IMR-90 (cell line): ENCODE measurements around the gene GPX5. TPM values are rescaled to one million over a fixed set of nuclear protein-coding genes. Genes with fewer than 3 reads are reported as not detected.

Experiments
- ATAC-seq: fragments of 200-7000 bp; cut with Tn5 transposase; 2 replicates; pipeline ENCODE4 v1.9.1; 2020; ENCODE audit warnings: low read depth, mild to moderate bottlenecking, moderate library complexity
- BruUV-seq: library from RNA; stranded (reverse); fragments of 400-500 nt; replicated peaks from 2 replicates; lab custom pipeline; 2021; lab: Mats Ljungman, UMichigan
- CTCF ChIA-PET: fragments of 300-600 bp; formaldehyde crosslinking; extraction: SDS; loops from one replicate; lab custom pipeline; 2021; ENCODE audit warnings: antibody characterized with exemption; lab: Yijun Ruan, JAX
- POLR2A ChIA-PET: fragments of 300-600 bp; sonication (Branson Sonifier 250); formaldehyde crosslinking; loops from one replicate; lab custom pipeline; 2022; ENCODE audit warnings: antibody characterized with exemption; ENCODE audit not compliant: unreplicated experiment; lab: Charles Lee
- DNase-seq: peaks from one replicate; pipeline ENCODE4 v3.0.0; 2013
- H2AFZ ChIP-seq: replicated peaks from 2 replicates; pipeline ENCODE3; 2013; ENCODE audit warnings: low read length, mild to moderate bottlenecking; ENCODE audit not compliant: poor library complexity
- H2AK5ac ChIP-seq: 2 replicates; pipeline ENCODE4 v1.6.1; 2013; ENCODE audit warnings: low read depth, low read length, inconsistent platforms
- H2AK9ac ChIP-seq: replicated peaks from 2 replicates; pipeline ENCODE3; 2013; ENCODE audit warnings: mild to moderate bottlenecking, low read depth, low read length, moderate library complexity; ENCODE audit not compliant: poor library complexity
- H2BK120ac ChIP-seq: 2 replicates; pipeline ENCODE4 v1.6.1; 2013; ENCODE audit warnings: low read depth, low read length, inconsistent platforms
- H2BK15ac ChIP-seq: 3 replicates; pipeline ENCODE4 v1.6.1; 2013; ENCODE audit warnings: low read depth, low read length, inconsistent platforms
- H2BK20ac ChIP-seq: 2 replicates; pipeline ENCODE4 v1.6.1; 2013; ENCODE audit warnings: low read depth, mild to moderate bottlenecking, inconsistent platforms, low read length, moderate library complexity
- H2BK5ac ChIP-seq: 2 replicates; pipeline ENCODE4 v1.6.1; 2013; ENCODE audit warnings: mild to moderate bottlenecking, low read depth, low read length, inconsistent platforms; ENCODE audit not compliant: poor library complexity, severe bottlenecking
- H3K14ac ChIP-seq: replicated peaks from 2 replicates; pipeline ENCODE4 v1.6.1; 2013; ENCODE audit warnings: low read depth, low read length, inconsistent platforms
- H3K18ac ChIP-seq: 2 replicates; pipeline ENCODE4 v1.6.1; 2013; ENCODE audit warnings: low read depth, low read length, control low read depth
- H3K23ac ChIP-seq: 2 replicates; pipeline ENCODE4 v1.6.1; 2013; ENCODE audit warnings: low read depth, low read length, inconsistent platforms
- H3K27ac ChIP-seq: 2 replicates; pipeline ENCODE4 v1.5.1; 2013; ENCODE audit warnings: mild to moderate bottlenecking, control low read depth, low read length; ENCODE audit not compliant: insufficient read depth
- H3K27me3 ChIP-seq: 2 replicates; pipeline ENCODE4 v1.6.1; 2013; ENCODE audit warnings: low read length; ENCODE audit not compliant: control insufficient read depth, insufficient read depth
- H3K36me3 ChIP-seq: 2 replicates; pipeline ENCODE4 v1.6.1; 2013; ENCODE audit warnings: low read length, mixed read lengths; ENCODE audit not compliant: control insufficient read depth, insufficient read depth
- H3K4ac ChIP-seq: 2 replicates; pipeline ENCODE4 v1.6.1; 2013; ENCODE audit warnings: low read depth, low read length, inconsistent platforms
- H3K4me1 ChIP-seq: 2 replicates; pipeline ENCODE4 v1.6.1; 2013; ENCODE audit warnings: low read length, mixed read lengths; ENCODE audit not compliant: control insufficient read depth, insufficient read depth
- H3K4me2 ChIP-seq: 2 replicates; pipeline ENCODE4 v1.6.1; 2013; ENCODE audit warnings: low read depth, mild to moderate bottlenecking, control low read depth, low read length, moderate library complexity
- H3K4me3 ChIP-seq: 2 replicates; pipeline ENCODE4 v1.5.1; 2013; ENCODE audit warnings: low read depth, mild to moderate bottlenecking, control low read depth, low read length, moderate library complexity; ENCODE audit not compliant: insufficient read depth
- H3K56ac ChIP-seq: 2 replicates; pipeline ENCODE4 v1.6.1; 2013; ENCODE audit warnings: low read length, inconsistent platforms; ENCODE audit not compliant: insufficient read depth; ENCODE audit errors: extremely low read depth
- H3K79me1 ChIP-seq, 2 experiments: 2 replicates each; pipeline ENCODE4 v1.6.1; 2013; ENCODE audit warnings: low read length in 2 of 2, inconsistent platforms in 1 of 2, low read depth in 1 of 2
- H3K9ac ChIP-seq: 2 replicates; pipeline ENCODE4 v1.6.1; 2013; ENCODE audit warnings: low read depth, low read length, control low read depth
- H3K9me1 ChIP-seq: 2 replicates; pipeline ENCODE4 v1.6.1; 2013; ENCODE audit warnings: low read length, inconsistent platforms; ENCODE audit not compliant: insufficient read depth
- H3K9me3 ChIP-seq: 2 replicates; pipeline ENCODE4 v1.6.1; 2013; ENCODE audit warnings: low read length; ENCODE audit not compliant: control insufficient read depth, insufficient read depth
- H4K20me1 ChIP-seq: 2 replicates; pipeline ENCODE4 v1.6.1; 2013; ENCODE audit warnings: low read length, inconsistent platforms; ENCODE audit not compliant: insufficient read depth
- H4K5ac ChIP-seq: 2 replicates; pipeline ENCODE4 v1.6.1; 2013; ENCODE audit warnings: mild to moderate bottlenecking, low read depth, low read length, control low read depth
- H4K8ac ChIP-seq, 2 experiments: 2 replicates each; pipeline ENCODE4 v1.6.1; 2013; ENCODE audit warnings: low read depth in 2 of 2, low read length in 2 of 2, control low read depth in 1 of 2, inconsistent platforms in 1 of 2
- H4K91ac ChIP-seq: 2 replicates; pipeline ENCODE4 v1.6.1; 2013; ENCODE audit warnings: low read depth, low read length, inconsistent platforms; ENCODE audit not compliant: insufficient read depth
- CEBPB ChIP-seq: IDR thresholded peaks from 2 replicates; pipeline ENCODE4 v1.6.1; 2012; ENCODE audit warnings: low read depth, low read length, improper control_type of control experiment
- ELK1 ChIP-seq: fragments of 150-350 bp; IDR thresholded peaks from 2 replicates; pipeline ENCODE4 v1.6.1; 2016; ENCODE audit warnings: low read depth, mild to moderate bottlenecking, low read length, moderate library complexity, borderline replicate concordance
- FOS ChIP-seq: fragments of 150-350 bp; IDR thresholded peaks from 2 replicates; pipeline ENCODE4 v1.6.1; 2016; ENCODE audit warnings: low read depth, low read length
- MAZ ChIP-seq: IDR thresholded peaks from 2 replicates; pipeline ENCODE4 v1.6.1; 2012; ENCODE audit warnings: low read depth, mild to moderate bottlenecking, low read length, improper control_type of control experiment, moderate library complexity, borderline replicate concordance
- MXI1 ChIP-seq: IDR thresholded peaks from 2 replicates; pipeline ENCODE4 v1.6.1; 2012; ENCODE audit warnings: low read depth, mild to moderate bottlenecking, low read length, moderate library complexity, borderline replicate concordance
- RAD21 ChIP-seq: IDR thresholded peaks from 2 replicates; pipeline ENCODE4 v1.6.1; 2012; ENCODE audit warnings: low read length, improper control_type of control experiment
- RCOR1 ChIP-seq: IDR thresholded peaks from 2 replicates; pipeline ENCODE4 v1.6.1; 2012; ENCODE audit warnings: mild to moderate bottlenecking, low read length, improper control_type of control experiment; ENCODE audit not compliant: insufficient replicate concordance
- USF2 ChIP-seq: fragments of 150-350 bp; IDR thresholded peaks from 2 replicates; pipeline ENCODE4 v1.6.1; 2017; ENCODE audit warnings: mild to moderate bottlenecking, antibody characterized with exemption, low read length, low read depth
- WGBS, 2 experiments: methylation state at CpG; one replicate each; pipeline versions ENCODE4 v1.1.5 to v1.1.7; 2013; ENCODE audit warnings: missing lambda C conversion rate in 2 of 2; ENCODE audit not compliant: insufficient read length in 1 of 2; ENCODE audit errors: extremely low coverage in 2 of 2; 5-methylcytosine and 5-hydroxymethylcytosine counted together
- dilution Hi-C: fragments of 300-500 bp; cut with HindIII; formaldehyde crosslinking; loops from one replicate; pipeline ENCODE4 v1.14.3; 2018; ENCODE audit warnings: low sequenced_read_pairs; ENCODE audit not compliant: unreplicated experiment
- in situ Hi-C: fragments of 300-500 bp; cut with MboI; formaldehyde crosslinking; loops from 3 replicates; pipeline ENCODE4 v1.14.3; 2019; ENCODE audit warnings: low sequenced_read_pairs, inconsistent platforms, mixed read lengths
- intact Hi-C: fragments of 100-400 bp; cut with micrococcal nuclease; formaldehyde crosslinking; loops from 2 replicates; pipeline ENCODE4 v1.10.0; 2022
- polyA plus RNA-seq, 3 experiments: library from polyadenylated mRNA; depleted of rRNA; stranded (reverse); fragments of >200 nt; gene quantifications; 2 replicates each; pipeline ENCODE4 v1.2.3, GENCODE V29; 2012; ENCODE audit warnings: low replicate concordance in 1 of 3
- total RNA-seq: library from RNA; depleted of rRNA; stranded (reverse); fragments of >200 nt; gene quantifications from 2 replicates; pipeline ENCODE4 v1.2.3, GENCODE V29; 2012

Gene GPX5
- total and polyA plus RNA-seq, 2 of the 4 experiments (the other 2 are of a cell fraction) = not detected

- Histone ChIP-seq H4K5ac (no peak overlapping the region), H3K4me2 (no peak overlapping the region), H2BK5ac (no peak overlapping the region), H2AK5ac (no peak overlapping the region), H3K14ac (no peak overlapping the region), H3K36me3 (no peaks in the 10 kb centered on the region), H3K4ac (no peak overlapping the region), H3K18ac (no peak overlapping the region), H3K27me3 (peaks cover 6% of the 10 kb centered on the region), H4K8ac (no peak overlapping the region), H2BK15ac (no peak overlapping the region), H3K9ac (no peak overlapping the region), H3K79me1 (no peaks in the 10 kb centered on the region), H2AK9ac (no peak overlapping the region), H3K4me3 (no peak overlapping the region), H3K9me1 (no peaks in the 10 kb centered on the region), H4K91ac (no peak overlapping the region), H3K9me3 (no peaks in the 10 kb centered on the region), H3K4me1 (no peaks in the 10 kb centered on the region), H2BK120ac (no peak overlapping the region), H3K56ac (no peak overlapping the region), H2AFZ (no peak overlapping the region), H2BK20ac (no peak overlapping the region), H3K23ac (no peak overlapping the region), H4K20me1 (no peaks in the 10 kb centered on the region), H3K27ac (no peak overlapping the region)
- TF ChIP-seq RCOR1 (no peak), FOS (no peak), ELK1 (no peak), MXI1 (no peak), MAZ (no peak), CEBPB (peak; percentile 44), RAD21 (no peak), USF2 (no peak)
- intact Hi-C loops (loop anchor here (5.0 kb wide), 2 partner anchors 162 to 1008 kb away; no protein-coding TSS in a partner anchor), dilution Hi-C loops (no loop called here), in situ Hi-C loops (no loop called here)
- no CpG with 5 or more reads among the region's 3 CpGs for WGBS, 2 experiments
- ChIA-PET POLR2A (no interaction called here), CTCF (no interaction called here)
- no peak for ATAC-seq
- no peak for DNase-seq
- BruUV-seq = no TSS peak
These were observed 40.2 kb upstream of the GPX5 start for GRCh38 chr6:28485482-28485881.
